Breast epithelium (tissue), 4 donors: Measurements from ENCODE around the gene TAS2R4. TPM values are rescaled to one million over a fixed set of nuclear protein-coding genes. Genes with fewer than 3 reads are reported as not detected.
"Not testable (repeated sequence)": the region's sequence is repeated elsewhere in the genome, so short reads cannot be mapped to it uniquely, and the experiment has no call there.

ENCODE experiments used
- DNase-seq, 2 donors: peaks; one replicate each; pipeline ENCODE4 v3.0.0-alpha.2; 2019; ENCODE audit warnings: low spot score in 2 of 2
- H3K27ac ChIP-seq, 2 donors: fragments of 200-600 bp; sonication (generic) in 1 of 2; one replicate each; pipeline ENCODE4 v1.5.1; 2016 to 2019; ENCODE audit warnings: mild to moderate bottlenecking in 1 of 2
- H3K27me3 ChIP-seq, 2 donors: fragments of 200-600 bp; sonication (generic) in 1 of 2; one replicate each; pipeline versions ENCODE4 v1.5.1 to v1.6.0; 2017 to 2019; ENCODE audit warnings: control low read depth in 1 of 2, mild to moderate bottlenecking in 1 of 2
- H3K36me3 ChIP-seq: fragments of 200-600 bp; one replicate; pipeline ENCODE4 v1.5.1; 2019
- H3K4me1 ChIP-seq, 2 donors: fragments of 200-600 bp; sonication (generic); one replicate each; pipeline ENCODE4 v1.5.1; 2016 to 2019; ENCODE audit warnings: control low read depth in 1 of 2
- H3K4me3 ChIP-seq, 3 donors: fragments of 200-600 bp; sonication (generic); 1 replicate in 2 of 3; 2 replicates in 1 of 3; pipeline ENCODE4 v1.5.1; 2016 to 2019; ENCODE audit warnings: mild to moderate bottlenecking in 3 of 3, moderate library complexity in 2 of 3
- H3K9me3 ChIP-seq, 2 donors: fragments of 200-600 bp; sonication (generic) in 1 of 2; one replicate each; pipeline ENCODE4 v1.5.1; 2016 to 2019; ENCODE audit warnings: control low read depth in 1 of 2
- CTCF ChIP-seq, 3 donors: fragments of 450-650 bp; IDR thresholded peaks; one replicate each; pipeline ENCODE4 v1.5.1; 2016 to 2017; ENCODE audit warnings: antibody characterized with exemption in 3 of 3, mild to moderate bottlenecking in 3 of 3, moderate library complexity in 3 of 3
- POLR2A ChIP-seq: fragments of 450-650 bp; IDR thresholded peaks from one replicate; pipeline ENCODE4 v1.6.1; 2016; ENCODE audit warnings: antibody characterized with exemption, mild to moderate bottlenecking, moderate library complexity
- POLR2AphosphoS5 ChIP-seq, 3 donors: sonication (generic); formaldehyde crosslinking; IDR thresholded peaks; one replicate each; pipeline ENCODE4 v1.6.1; 2017; ENCODE audit warnings: antibody characterized with exemption in 3 of 3
- intact Hi-C: fragments of 100-400 bp; cut with DNase I; formaldehyde crosslinking; loops from one replicate; pipeline ENCODE4 v1.15.1; 2023; ENCODE audit warnings: low total_unique reads
- total RNA-seq, 3 donors: library from RNA; depleted of rRNA; stranded (reverse); fragments of >200 nt; gene quantifications; one replicate each; pipeline ENCODE4 v1.1.0, GENCODE V29; 2016

The TAS2R4 gene
- total RNA-seq, 3 donors from 2014 or later, result 1.9 to 4.2 (median 2.0) TPM

GRCh38 chr7:141748396-141748795 is 28.1 kb upstream of the TAS2R4 start:
- no peak for TF ChIP-seq POLR2A
- no peak for TF ChIP-seq POLR2AphosphoS5 (IDR thresholded peaks at IDR 0.05)
- no peak for TF ChIP-seq CTCF (IDR thresholded peaks at IDR 0.05)
- Histone ChIP-seq H3K9me3 (peaks cover 13 to 26% of the 10 kb centered on the region in 2 donors), H3K27me3 (no peaks in the 10 kb centered on the region), H3K27ac (no peak overlapping the region), H3K36me3 (peaks cover 23% of the 10 kb centered on the region), H3K4me3 (no peak overlapping the region), H3K4me1 (no peaks in the 10 kb centered on the region)
- no peak for DNase-seq
- intact Hi-C loops, result no loop called here

- intact Hi-C loops, H3K4me1 ChIP-seq, H3K27ac ChIP-seq, DNase-seq, H3K4me3 ChIP-seq, H3K27me3 ChIP-seq: not testable (repeated sequence)
- Histone ChIP-seq H3K9me3 (peaks cover 13 to 26% of the 10 kb centered on the region in 2 donors), H3K36me3 (peaks cover 15% of the 10 kb centered on the region)
These were observed 24.6 kb upstream of the TAS2R4 start for GRCh38 chr7:141751904-141752303.

- intact Hi-C loops, result no loop called here
- no peak overlapping the region for H3K27ac ChIP-seq
- peaks cover 15% of the 10 kb centered on the region for H3K36me3 ChIP-seq
- no peak for TF ChIP-seq POLR2AphosphoS5 (IDR thresholded peaks at IDR 0.05)
- H3K4me3 ChIP-seq, result no peak overlapping the region
- peaks cover 13 to 26% of the 10 kb centered on the region in 2 donors for H3K9me3 ChIP-seq
- H3K27me3 ChIP-seq, result no peaks in the 10 kb centered on the region
- no peaks in the 10 kb centered on the region for H3K4me1 ChIP-seq
- DNase-seq, result no peak
These were observed 23.8 kb upstream of the TAS2R4 start for GRCh38 chr7:141752634-141753033.

GRCh38 chr7:141754939-141755338 is 21.5 kb upstream of the TAS2R4 start:
- TF ChIP-seq CTCF (IDR thresholded peaks at IDR 0.05) (no peak), POLR2AphosphoS5 (IDR thresholded peaks at IDR 0.05) (no peak), POLR2A (no peak)
- Histone ChIP-seq H3K27ac (no peak overlapping the region), H3K9me3 (peaks cover 13 to 26% of the 10 kb centered on the region in 2 donors), H3K4me1 (no peaks in the 10 kb centered on the region), H3K36me3 (peaks cover 9% of the 10 kb centered on the region), H3K27me3 (no peaks in the 10 kb centered on the region), H3K4me3 (no peak overlapping the region)
- intact Hi-C loops, result no loop called here
- DNase-seq, result no peak

- Histone ChIP-seq H3K36me3 (no peaks in the 10 kb centered on the region), H3K27ac (no peak within 1 kb of the TSS), H3K4me1 (no peaks in the 10 kb centered on the region), H3K4me3 (no peak within 1 kb of the TSS), H3K9me3 (no peaks in the 10 kb centered on the region), H3K27me3 (no peaks in the 10 kb centered on the region)
- intact Hi-C loops, result no loop called here
- TF ChIP-seq POLR2A, result no peak
- TF ChIP-seq CTCF (IDR thresholded peaks at IDR 0.05), result no peak
- no peak for TF ChIP-seq POLR2AphosphoS5 (IDR thresholded peaks at IDR 0.05)
- no peak for DNase-seq
These were observed 12.7 kb upstream of the TAS2R4 start, which contains the start of gene TAS2R3 for GRCh38 chr7:141763797-141764196. Gene TAS2R3, plus strand, starts transcription at chr7:141764097. Its CDS starts 62 bp downstream, at chr7:141764159.

GRCh38 chr7:141770083-141770583 is 6.3 kb upstream of the TAS2R4 start:
- H3K27ac ChIP-seq, H3K27me3 ChIP-seq, H3K9me3 ChIP-seq, H3K36me3 ChIP-seq, intact Hi-C loops, H3K4me3 ChIP-seq, H3K4me1 ChIP-seq, DNase-seq: not testable (repeated sequence)
